Vagina (tissue), 2 donors: ENCODE results near the gene ATP6V0D1.

Source experiments
- POLR2A ChIP-seq, 2 donors: fragments of 450-650 bp; IDR thresholded peaks; one replicate each; pipeline ENCODE4 v1.6.1; 2017; ENCODE audit warnings: antibody characterized with exemption in 2 of 2, mild to moderate bottlenecking in 2 of 2, moderate library complexity in 2 of 2
- TF ChIP-seq, protein P1 (sequence below), 3 experiments: fragments of 450-650 bp in 2 of 3; fragments of 200-600 bp in 1 of 3; sonication (generic) in 1 of 3; IDR thresholded peaks; one replicate each; pipeline ENCODE4 v1.5.1; 2017 to 2019; ENCODE audit warnings: antibody characterized with exemption in 3 of 3, mild to moderate bottlenecking in 2 of 3, moderate library complexity in 2 of 3

DNA sequence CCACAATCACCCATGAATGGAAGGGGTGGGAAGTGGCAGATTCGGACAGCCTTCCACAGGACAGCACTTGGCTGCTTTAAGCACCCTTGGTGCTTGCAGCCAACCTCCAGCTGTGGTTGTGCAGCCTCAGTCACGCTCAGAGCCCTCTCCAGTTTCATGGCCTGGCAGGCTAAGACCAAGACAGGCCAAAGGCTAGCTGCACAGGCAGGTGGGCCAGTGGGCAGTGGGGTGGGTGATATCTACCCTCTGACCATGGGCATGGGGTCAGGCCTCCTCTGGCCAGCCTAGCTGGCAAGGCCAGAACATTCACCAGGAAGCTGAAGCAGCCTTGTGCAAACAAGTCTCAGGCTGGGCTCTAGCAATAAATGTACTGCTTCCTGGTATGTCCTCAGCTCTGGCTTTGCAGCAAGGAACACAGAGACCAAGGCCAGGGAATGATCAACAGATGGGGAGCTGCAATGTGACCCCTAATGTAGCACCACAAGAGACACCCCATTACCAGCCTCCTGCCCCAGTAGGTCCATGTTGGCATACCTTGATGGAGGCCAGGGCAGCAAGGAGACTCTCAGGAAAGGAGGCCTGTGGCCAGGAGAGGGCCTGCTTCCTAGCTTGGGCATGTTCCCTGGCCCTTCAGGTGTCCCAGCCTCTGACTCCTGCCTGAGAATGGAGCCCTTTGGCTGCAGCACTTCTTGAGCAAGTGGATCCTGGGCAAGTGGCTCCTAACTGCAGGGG is 29.1 kb downstream of the ATP6V0D1 start:
- TF ChIP-seq, protein P1, sequence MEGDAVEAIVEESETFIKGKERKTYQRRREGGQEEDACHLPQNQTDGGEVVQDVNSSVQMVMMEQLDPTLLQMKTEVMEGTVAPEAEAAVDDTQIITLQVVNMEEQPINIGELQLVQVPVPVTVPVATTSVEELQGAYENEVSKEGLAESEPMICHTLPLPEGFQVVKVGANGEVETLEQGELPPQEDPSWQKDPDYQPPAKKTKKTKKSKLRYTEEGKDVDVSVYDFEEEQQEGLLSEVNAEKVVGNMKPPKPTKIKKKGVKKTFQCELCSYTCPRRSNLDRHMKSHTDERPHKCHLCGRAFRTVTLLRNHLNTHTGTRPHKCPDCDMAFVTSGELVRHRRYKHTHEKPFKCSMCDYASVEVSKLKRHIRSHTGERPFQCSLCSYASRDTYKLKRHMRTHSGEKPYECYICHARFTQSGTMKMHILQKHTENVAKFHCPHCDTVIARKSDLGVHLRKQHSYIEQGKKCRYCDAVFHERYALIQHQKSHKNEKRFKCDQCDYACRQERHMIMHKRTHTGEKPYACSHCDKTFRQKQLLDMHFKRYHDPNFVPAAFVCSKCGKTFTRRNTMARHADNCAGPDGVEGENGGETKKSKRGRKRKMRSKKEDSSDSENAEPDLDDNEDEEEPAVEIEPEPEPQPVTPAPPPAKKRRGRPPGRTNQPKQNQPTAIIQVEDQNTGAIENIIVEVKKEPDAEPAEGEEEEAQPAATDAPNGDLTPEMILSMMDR (IDR thresholded peaks at IDR 0.05), result no peak
- no peak for TF ChIP-seq POLR2A (IDR thresholded peaks at IDR 0.05)
